ENCODE data around the gene ATL3. TPM values are rescaled to one million over a fixed set of nuclear protein-coding genes. Genes with fewer than 3 reads are reported as not detected.

ATL3 gene
- total RNA-seq = 100 to 1,000 TPM in 1 of 9 donors, 10 to 100 TPM in 8; 27.5 to 110 (median 70.3) TPM
- 10 to 100 TPM; 12.3 to 33.6 (median 13.3) TPM for polyA plus RNA-seq
- long read RNA-seq, donor 1, full-length matches to known transcripts = 2 of 2 reads
- long read RNA-seq, donor 1, partial matches to known transcripts = 0 of 2 reads
- long read RNA-seq, donor 1, other reads (novel, unspliced or antisense) = 0 of 2 reads
- long read RNA-seq, donor 2 = 0 reads
- long read RNA-seq, donor 3, full-length matches to known transcripts = 5 of 5 reads
- long read RNA-seq, donor 3, partial matches to known transcripts = 0 of 5 reads
- long read RNA-seq, donor 3, other reads (novel, unspliced or antisense) = 0 of 5 reads
- long read RNA-seq, donor 4, full-length matches to known transcripts = 5 of 17 reads
- long read RNA-seq, donor 4, partial matches to known transcripts = 2 of 17 reads
- long read RNA-seq, donor 4, other reads (novel, unspliced or antisense) = 10 of 17 reads
- long read RNA-seq, donor 5, full-length matches to known transcripts = 34 of 47 reads
- long read RNA-seq, donor 5, partial matches to known transcripts = 5 of 47 reads
- long read RNA-seq, donor 5, other reads (novel, unspliced or antisense) = 8 of 47 reads
- long read RNA-seq, donor 6, full-length matches to known transcripts = 3 of 16 reads
- long read RNA-seq, donor 6, partial matches to known transcripts = 2 of 16 reads
- long read RNA-seq, donor 6, other reads (novel, unspliced or antisense) = 11 of 16 reads
- long read RNA-seq, donor 7, full-length matches to known transcripts = 1 of 1 reads
- long read RNA-seq, donor 7, partial matches to known transcripts = 0 of 1 reads
- long read RNA-seq, donor 7, other reads (novel, unspliced or antisense) = 0 of 1 reads
- long read RNA-seq, donor 8, full-length matches to known transcripts = 1 of 1 reads
- long read RNA-seq, donor 8, partial matches to known transcripts = 0 of 1 reads
- long read RNA-seq, donor 8, other reads (novel, unspliced or antisense) = 0 of 1 reads
- long read RNA-seq, donor 9, full-length matches to known transcripts = 2 of 2 reads
- long read RNA-seq, donor 9, partial matches to known transcripts = 0 of 2 reads
- long read RNA-seq, donor 9, other reads (novel, unspliced or antisense) = 0 of 2 reads
- long read RNA-seq, donor 10, full-length matches to known transcripts = 2 of 2 reads
- long read RNA-seq, donor 10, partial matches to known transcripts = 0 of 2 reads
- long read RNA-seq, donor 10, other reads (novel, unspliced or antisense) = 0 of 2 reads

DNA sequence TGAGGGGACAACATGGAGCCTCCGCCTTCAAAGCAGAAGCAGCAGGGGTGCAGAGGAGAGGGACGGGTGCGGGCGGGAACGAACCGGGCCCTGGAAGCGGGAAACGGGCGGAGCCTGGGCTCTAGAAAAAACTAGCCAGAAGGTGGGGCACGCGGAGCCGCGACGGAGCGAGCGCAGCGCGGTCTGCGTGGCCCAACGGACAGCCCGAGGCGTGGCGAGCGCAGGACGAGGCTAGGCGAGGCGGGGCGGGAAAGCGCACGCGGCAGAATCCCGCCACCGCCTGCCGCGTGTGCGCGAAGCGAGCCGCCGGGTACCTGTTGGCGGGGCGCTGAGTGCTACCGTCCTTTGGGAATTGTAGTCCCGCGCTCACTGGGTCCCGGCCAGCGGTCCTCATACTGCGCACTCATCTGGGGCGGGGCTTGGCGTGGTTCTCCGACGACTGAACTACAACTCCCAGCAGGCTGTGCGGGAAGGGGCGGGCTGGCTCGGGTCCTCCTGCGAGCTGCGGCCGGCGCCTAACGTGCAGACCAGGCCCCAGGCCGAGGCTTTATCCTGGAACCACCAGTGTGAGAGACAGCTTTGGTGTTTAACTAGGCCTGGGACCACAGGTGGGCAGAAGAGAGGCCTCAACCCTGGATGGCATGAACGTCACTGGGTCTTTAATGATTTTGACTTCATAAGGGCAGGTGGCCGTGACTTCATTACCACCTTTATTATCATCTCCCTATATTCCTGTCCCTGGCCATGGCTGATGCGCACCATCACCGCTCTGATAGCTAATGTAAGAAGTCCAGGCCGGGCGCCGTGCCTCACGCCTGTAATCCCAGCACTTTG, at the start of gene ATL3:
Gene ATL3 (minus strand): TSS at position 55 of the 834 bp plus-strand sequence. CDS start 41 bp downstream, at position 14.
- TF ChIP-seq, protein P1, sequence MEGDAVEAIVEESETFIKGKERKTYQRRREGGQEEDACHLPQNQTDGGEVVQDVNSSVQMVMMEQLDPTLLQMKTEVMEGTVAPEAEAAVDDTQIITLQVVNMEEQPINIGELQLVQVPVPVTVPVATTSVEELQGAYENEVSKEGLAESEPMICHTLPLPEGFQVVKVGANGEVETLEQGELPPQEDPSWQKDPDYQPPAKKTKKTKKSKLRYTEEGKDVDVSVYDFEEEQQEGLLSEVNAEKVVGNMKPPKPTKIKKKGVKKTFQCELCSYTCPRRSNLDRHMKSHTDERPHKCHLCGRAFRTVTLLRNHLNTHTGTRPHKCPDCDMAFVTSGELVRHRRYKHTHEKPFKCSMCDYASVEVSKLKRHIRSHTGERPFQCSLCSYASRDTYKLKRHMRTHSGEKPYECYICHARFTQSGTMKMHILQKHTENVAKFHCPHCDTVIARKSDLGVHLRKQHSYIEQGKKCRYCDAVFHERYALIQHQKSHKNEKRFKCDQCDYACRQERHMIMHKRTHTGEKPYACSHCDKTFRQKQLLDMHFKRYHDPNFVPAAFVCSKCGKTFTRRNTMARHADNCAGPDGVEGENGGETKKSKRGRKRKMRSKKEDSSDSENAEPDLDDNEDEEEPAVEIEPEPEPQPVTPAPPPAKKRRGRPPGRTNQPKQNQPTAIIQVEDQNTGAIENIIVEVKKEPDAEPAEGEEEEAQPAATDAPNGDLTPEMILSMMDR (IDR thresholded peaks at IDR 0.05) = peak in 1 of 6 experiments; percentile 15
- TF ChIP-seq POLR2A (IDR thresholded peaks at IDR 0.05) = peak in 1 of 2 donors; percentile 78
- H3K9me3 ChIP-seq (replicated peaks in 1 of 3) = no peaks in the 10 kb centered on the region
- intact Hi-C loops (cut with DNase I) = no loop called here
- WGBS, 4 donors = 11 to 27% (median 12%) methylated on average over 28 to 69 of the region's 69 CpGs
- peaks cover 16 to 41% of the 10 kb centered on the region in 2 donors for H3K4me1 ChIP-seq (replicated peaks in 1 of 2)
- no peaks in the 10 kb centered on the region for H3K27me3 ChIP-seq
- H3K4me3 ChIP-seq = peak within 1 kb of the TSS; percentile 50 to 100 (median 65)
- no peaks in the 10 kb centered on the region for H3K36me3 ChIP-seq (replicated peaks in 1 of 2)
- DNase-seq = peak; percentile 96 to 99 (median 98)
- peak within 1 kb of the TSS; percentile 87 to 99 (median 97) for H3K27ac ChIP-seq

GRCh38 chr11:63720611-63721010, 49.4 kb upstream of the ATL3 start:
- H3K4me1 ChIP-seq (replicated peaks in 1 of 2) = no peaks in the 10 kb centered on the region
- intact Hi-C loops (cut with DNase I) = no loop called here
- 93 to 96% (median 95%) methylated on average over 3 of the region's 3 CpGs for WGBS, 4 donors
- DNase-seq = no peak
- no peak overlapping the region for H3K4me3 ChIP-seq
- H3K27ac ChIP-seq = no peak overlapping the region
- TF ChIP-seq, protein P1 (IDR thresholded peaks at IDR 0.05) = no peak
- no peak for TF ChIP-seq POLR2A (IDR thresholded peaks at IDR 0.05)
- H3K9me3 ChIP-seq (replicated peaks in 1 of 3) = no peaks in the 10 kb centered on the region
- no peaks in the 10 kb centered on the region for H3K36me3 ChIP-seq (replicated peaks in 1 of 2)
- H3K27me3 ChIP-seq = no peaks in the 10 kb centered on the region

- Histone ChIP-seq H3K4me1 (replicated peaks in 1 of 2) (no peaks in the 10 kb centered on the region), H3K9me3 (replicated peaks in 1 of 3) (no peaks in the 10 kb centered on the region), H3K27me3 (no peaks in the 10 kb centered on the region), H3K4me3 (no peak overlapping the region), H3K27ac (no peak overlapping the region), H3K36me3 (replicated peaks in 1 of 2) (no peaks in the 10 kb centered on the region)
- intact Hi-C loops (cut with DNase I) = no loop called here
- 76 to 83% (median 80%) methylated on average over 2 of the region's 2 CpGs for WGBS, 4 donors
- no peak for DNase-seq
- TF ChIP-seq, protein P1 (IDR thresholded peaks at IDR 0.05) = no peak
- no peak for TF ChIP-seq POLR2A (IDR thresholded peaks at IDR 0.05)
These were observed 48.8 kb upstream of the ATL3 start for GRCh38 chr11:63719987-63720386.

Data from adrenal gland (tissue), 19 donors.